HUES6 (cell line): ENCODE data around the gene TMPRSS4.

Experiments
- H3K27ac ChIP-seq: 2 replicates; pipeline ENCODE4 v1.7.0; 2013; ENCODE audit warnings: low read depth, mild to moderate bottlenecking, low read length, inconsistent platforms
- H3K27me3 ChIP-seq: 2 replicates; pipeline ENCODE4 v1.6.1; 2013; ENCODE audit warnings: low read length; ENCODE audit not compliant: control insufficient read depth, insufficient read depth
- H3K36me3 ChIP-seq: 2 replicates; pipeline ENCODE4 v1.6.1; 2013; ENCODE audit warnings: low read length; ENCODE audit not compliant: control insufficient read depth, insufficient read depth
- H3K4me1 ChIP-seq: 2 replicates; pipeline ENCODE4 v1.6.1; 2013; ENCODE audit warnings: low read length; ENCODE audit not compliant: control insufficient read depth, insufficient read depth
- H3K4me3 ChIP-seq: 2 replicates; pipeline ENCODE4 v1.5.1; 2013; ENCODE audit warnings: low read depth, low read length
- H3K9ac ChIP-seq: one replicate; pipeline ENCODE4 v1.6.1; 2013; ENCODE audit warnings: mild to moderate bottlenecking, low read length
- H3K9me3 ChIP-seq: 2 replicates; pipeline ENCODE4 v1.6.1; 2013; ENCODE audit warnings: low read depth, low read length; ENCODE audit not compliant: control insufficient read depth, insufficient read depth

TMPRSS4 gene

GRCh38 chr11:118095493-118095892 is 18.6 kb downstream of the TMPRSS4 start:
- H3K9ac ChIP-seq: no peak overlapping the region
- no peak overlapping the region for H3K4me3 ChIP-seq
- no peaks in the 10 kb centered on the region for H3K9me3 ChIP-seq
- no peak overlapping the region for H3K27ac ChIP-seq
- H3K4me1 ChIP-seq: peaks cover 13% of the 10 kb centered on the region; the same call in 1 of the 2 replicates
- no peaks in the 10 kb centered on the region for H3K36me3 ChIP-seq
- H3K27me3 ChIP-seq: no peaks in the 10 kb centered on the region

DNA sequence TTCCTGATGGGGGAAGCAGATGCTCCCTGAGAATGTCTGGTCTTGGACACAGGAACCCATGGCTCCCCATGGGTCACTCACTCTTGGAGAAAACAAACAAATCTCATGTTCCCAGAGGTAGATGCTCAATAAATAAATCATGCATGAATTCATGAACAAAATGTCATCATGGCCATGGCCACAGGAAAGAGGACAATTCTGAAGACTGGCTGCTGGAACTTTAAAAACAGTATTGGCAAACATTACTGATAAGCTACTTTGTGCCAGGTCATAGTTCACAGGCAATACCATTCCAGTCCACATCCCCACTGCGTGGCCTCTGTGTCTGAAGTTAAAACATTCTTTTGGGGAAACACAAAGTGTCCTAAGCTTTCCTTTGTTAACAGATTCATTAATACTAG is 19.1 kb downstream of the TMPRSS4 start:
- Histone ChIP-seq H3K27ac (no peak overlapping the region), H3K27me3 (no peaks in the 10 kb centered on the region), H3K36me3 (no peaks in the 10 kb centered on the region), H3K9me3 (no peaks in the 10 kb centered on the region), H3K4me3 (no peak overlapping the region), H3K4me1 (peaks cover 13% of the 10 kb centered on the region; the same call in 1 of the 2 replicates), H3K9ac (no peak overlapping the region)

DNA sequence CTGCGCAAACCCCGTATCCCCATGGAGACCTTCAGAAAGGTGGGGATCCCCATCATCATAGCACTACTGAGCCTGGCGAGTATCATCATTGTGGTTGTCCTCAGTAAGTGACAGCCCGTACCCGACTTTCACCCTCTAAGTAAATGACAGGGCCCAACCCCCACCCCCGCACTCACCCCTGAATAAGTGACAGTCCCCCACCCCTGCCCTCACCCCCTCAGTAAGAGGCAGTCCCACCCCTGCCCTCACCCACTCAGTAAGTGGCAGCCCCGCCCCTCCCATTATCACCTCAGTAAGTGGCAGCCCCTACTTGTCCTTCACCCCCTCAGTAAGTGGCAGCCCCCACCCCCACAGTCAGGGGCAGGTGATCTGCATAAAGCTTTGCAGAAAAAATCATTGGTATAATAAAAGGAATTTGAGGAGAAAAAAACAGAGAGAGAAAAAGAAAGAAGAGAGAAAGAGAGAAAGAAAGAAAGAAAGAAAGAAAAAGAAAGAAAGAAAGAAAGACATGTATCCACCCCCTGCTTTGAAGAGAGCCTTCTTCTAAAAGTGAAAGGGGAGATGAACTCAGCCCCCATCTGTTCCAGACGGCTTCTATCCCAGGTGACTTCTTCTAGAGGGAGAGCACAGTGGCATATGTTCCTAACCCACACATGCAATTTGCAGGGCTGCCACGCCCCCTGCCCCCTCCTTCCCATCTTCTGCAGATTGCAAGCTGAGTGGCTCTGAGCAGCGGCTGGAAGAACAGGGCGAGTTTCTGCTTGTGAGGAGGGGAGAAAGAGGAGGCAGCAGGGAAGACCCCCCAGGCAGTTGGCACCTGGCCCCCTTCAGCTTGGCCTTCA is 22.3 kb downstream of the TMPRSS4 start:
- Histone ChIP-seq H3K4me1 (peaks cover 13% of the 10 kb centered on the region; the same call in 1 of the 2 replicates), H3K4me3 (no peak overlapping the region), H3K9me3 (no peaks in the 10 kb centered on the region), H3K27me3 (no peaks in the 10 kb centered on the region), H3K9ac (no peak overlapping the region), H3K27ac (no peak overlapping the region), H3K36me3 (no peaks in the 10 kb centered on the region)

DNA sequence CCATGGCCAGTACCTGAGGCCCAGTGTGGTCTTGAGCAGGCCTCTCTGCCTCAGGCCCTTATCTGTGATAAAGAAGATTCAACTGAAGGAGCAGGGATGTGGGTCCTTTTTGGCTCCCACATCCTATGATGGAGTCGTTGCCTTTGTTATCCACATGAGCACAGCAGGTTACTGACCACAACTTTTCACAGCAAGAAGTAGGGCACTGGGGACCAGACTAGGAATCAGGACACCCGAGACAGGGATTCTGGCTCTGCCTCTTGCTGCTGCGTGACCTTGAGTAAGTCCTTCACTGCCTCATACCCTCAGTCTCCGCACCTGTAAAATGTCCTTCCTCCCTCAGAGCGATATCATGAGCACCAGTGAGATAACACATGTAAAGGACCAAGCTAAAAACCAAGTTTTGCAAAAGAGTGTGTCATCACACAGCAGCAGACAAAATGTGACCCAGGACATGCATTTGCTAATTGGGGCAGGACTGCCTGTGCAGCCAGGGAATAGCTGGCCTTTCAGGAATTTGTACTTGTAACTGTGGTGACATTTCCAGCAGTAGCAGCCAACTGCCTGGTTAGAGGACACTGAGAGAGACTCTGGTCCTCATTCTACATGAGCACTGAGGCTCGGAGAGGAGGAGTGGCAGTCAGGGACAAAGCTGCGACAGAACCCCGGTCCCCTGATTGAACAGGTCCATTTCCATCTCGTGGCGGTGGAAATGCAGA is 23.1 kb downstream of the TMPRSS4 start:
- H3K4me3 ChIP-seq: no peak overlapping the region
- H3K27ac ChIP-seq: no peak overlapping the region
- peaks cover 13% of the 10 kb centered on the region; the same call in 1 of the 2 replicates for H3K4me1 ChIP-seq
- H3K27me3 ChIP-seq: no peaks in the 10 kb centered on the region
- H3K36me3 ChIP-seq: no peaks in the 10 kb centered on the region
- H3K9ac ChIP-seq: no peak overlapping the region
- H3K9me3 ChIP-seq: no peaks in the 10 kb centered on the region

- no peak overlapping the region for H3K4me3 ChIP-seq
- H3K27ac ChIP-seq: no peak overlapping the region
- H3K9me3 ChIP-seq: no peaks in the 10 kb centered on the region
- no peaks in the 10 kb centered on the region for H3K27me3 ChIP-seq
- no peak overlapping the region for H3K9ac ChIP-seq
- H3K4me1 ChIP-seq: peaks cover 13% of the 10 kb centered on the region; the same call in 1 of the 2 replicates
- H3K36me3 ChIP-seq: no peaks in the 10 kb centered on the region
Measured at GRCh38 chr11:118100691-118101232, 23.9 kb downstream of the TMPRSS4 start.

DNA sequence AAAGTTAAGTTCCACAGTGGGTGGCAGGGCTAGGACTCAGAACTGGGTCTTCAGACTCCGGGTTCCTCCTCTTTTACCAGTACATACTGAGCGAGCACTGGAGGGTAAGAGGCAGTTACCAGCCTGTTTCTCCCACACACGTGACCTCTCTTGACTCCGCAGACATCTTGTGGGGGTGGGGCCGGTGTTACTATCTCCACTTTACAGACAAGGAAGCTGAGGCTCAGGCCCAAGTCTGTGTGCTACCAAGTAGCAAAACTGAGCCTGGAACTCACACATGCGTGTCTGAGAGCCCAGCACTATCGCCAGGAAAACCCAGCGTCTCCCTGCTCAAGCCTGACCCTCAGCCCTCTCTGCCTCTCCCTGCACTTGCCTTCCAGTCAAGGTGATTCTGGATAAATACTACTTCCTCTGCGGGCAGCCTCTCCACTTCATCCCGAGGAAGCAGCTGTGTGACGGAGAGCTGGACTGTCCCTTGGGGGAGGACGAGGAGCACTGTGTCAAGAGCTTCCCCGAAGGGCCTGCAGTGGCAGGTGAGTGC is 25.9 kb downstream of the TMPRSS4 start:
- no peak overlapping the region for H3K9ac ChIP-seq
- no peak overlapping the region for H3K27ac ChIP-seq
- no peaks in the 10 kb centered on the region for H3K9me3 ChIP-seq
- H3K4me1 ChIP-seq: peaks cover 13% of the 10 kb centered on the region; the same call in 1 of the 2 replicates
- no peak overlapping the region for H3K4me3 ChIP-seq
- no peaks in the 10 kb centered on the region for H3K27me3 ChIP-seq
- no peaks in the 10 kb centered on the region for H3K36me3 ChIP-seq

- Histone ChIP-seq H3K9ac (no peak overlapping the region), H3K27ac (no peak overlapping the region), H3K27me3 (no peaks in the 10 kb centered on the region), H3K9me3 (no peaks in the 10 kb centered on the region), H3K4me1 (peaks cover 18% of the 10 kb centered on the region; the same call in 1 of the 2 replicates), H3K4me3 (no peak overlapping the region), H3K36me3 (no peaks in the 10 kb centered on the region)
Measured at GRCh38 chr11:118104491-118104890, 27.6 kb downstream of the TMPRSS4 start.

DNA sequence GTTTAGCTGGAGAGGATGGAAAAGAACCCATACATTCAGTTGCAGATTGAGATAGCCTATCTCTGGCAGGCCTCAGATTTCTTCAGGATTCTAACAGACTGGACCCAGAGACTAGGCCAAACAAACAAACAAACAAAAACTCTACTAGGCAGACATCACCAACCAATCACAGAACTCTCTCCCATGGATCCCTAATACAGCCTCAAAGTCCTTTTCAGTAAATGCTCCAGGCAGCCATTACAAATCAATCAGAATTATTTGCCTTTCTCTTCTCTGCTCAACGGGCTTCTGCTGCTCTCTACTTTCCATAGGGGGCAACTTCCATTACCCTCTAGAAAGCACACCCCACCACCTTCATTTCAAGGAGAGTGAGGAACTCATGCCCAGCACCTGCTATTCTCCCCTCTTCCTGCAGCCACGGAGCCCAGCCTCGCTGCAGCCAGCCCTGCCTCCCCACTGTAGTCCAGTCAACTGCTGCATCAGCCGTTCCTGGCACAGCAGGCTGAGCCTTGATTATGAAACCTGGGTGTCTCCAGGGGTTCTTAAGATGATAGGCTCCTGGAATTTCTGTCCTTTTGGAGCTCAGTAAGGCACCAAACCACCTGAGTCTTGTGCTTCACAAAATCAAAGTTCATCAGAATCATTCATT is 28.9 kb downstream of the TMPRSS4 start:
- H3K4me1 ChIP-seq: peaks cover 12% of the 10 kb centered on the region; the same call in 1 of the 2 replicates
- H3K4me3 ChIP-seq: no peak overlapping the region
- no peak overlapping the region for H3K9ac ChIP-seq
- H3K36me3 ChIP-seq: no peaks in the 10 kb centered on the region
- H3K9me3 ChIP-seq: no peaks in the 10 kb centered on the region
- no peak overlapping the region for H3K27ac ChIP-seq
- no peaks in the 10 kb centered on the region for H3K27me3 ChIP-seq

DNA sequence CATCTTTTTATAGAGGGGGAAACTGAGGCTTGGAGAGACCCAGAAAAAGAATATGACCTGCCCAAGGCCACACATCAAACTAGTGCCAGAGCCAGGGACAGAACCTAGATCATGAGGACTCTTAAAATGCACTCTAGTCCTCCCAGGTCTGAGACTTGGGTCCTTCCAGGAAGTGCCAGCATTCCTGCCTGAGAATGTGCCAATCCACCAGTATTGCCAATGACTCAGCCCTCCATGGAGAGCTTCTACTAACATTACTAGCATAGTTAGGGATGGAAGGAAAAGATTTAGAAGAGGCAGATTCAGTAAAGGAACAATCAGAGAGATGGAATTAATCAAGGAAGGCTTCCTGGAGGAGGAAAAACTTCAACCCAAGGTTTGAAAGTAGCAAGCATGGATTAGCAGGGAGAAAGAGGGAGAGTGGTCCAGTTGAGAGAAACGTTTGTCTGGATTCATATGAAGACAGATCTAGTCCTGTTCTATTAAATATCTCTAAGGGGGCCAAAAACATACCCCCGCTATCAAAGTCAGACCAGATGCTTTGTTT is 30.0 kb downstream of the TMPRSS4 start:
- H3K9ac ChIP-seq: no peak overlapping the region
- peaks cover 12% of the 10 kb centered on the region; the same call in 1 of the 2 replicates for H3K4me1 ChIP-seq
- no peaks in the 10 kb centered on the region for H3K27me3 ChIP-seq
- H3K36me3 ChIP-seq: no peaks in the 10 kb centered on the region
- H3K27ac ChIP-seq: no peak overlapping the region
- no peak overlapping the region for H3K4me3 ChIP-seq
- H3K9me3 ChIP-seq: no peaks in the 10 kb centered on the region

- H3K36me3 ChIP-seq: no peaks in the 10 kb centered on the region
- no peaks in the 10 kb centered on the region for H3K9me3 ChIP-seq
- H3K27ac ChIP-seq: no peak overlapping the region
- peaks cover 12% of the 10 kb centered on the region; the same call in 1 of the 2 replicates for H3K4me1 ChIP-seq
- H3K9ac ChIP-seq: no peak overlapping the region
- H3K27me3 ChIP-seq: no peaks in the 10 kb centered on the region
- H3K4me3 ChIP-seq: no peak overlapping the region
Measured at GRCh38 chr11:118108513-118108912, 31.6 kb downstream of the TMPRSS4 start.
